DND-41 (cell line): Measurements from ENCODE around the gene ABCG1.

Experiments used
- ATAC-seq: fragments of 200-7000 bp; cut with Tn5 transposase; 3 replicates; pipeline ENCODE4 v1.9.1; 2021; ENCODE audit warnings: low read depth; ENCODE audit not compliant: insufficient read depth
- DNase-seq: peaks from one replicate; pipeline ENCODE4 v3.0.0-alpha.2; 2020
- H2AFZ ChIP-seq: 2 replicates; pipeline ENCODE4 v1.6.0; 2012; ENCODE audit warnings: low read depth, low read length
- H3K27ac ChIP-seq: 2 replicates; pipeline ENCODE4 v1.5.1; 2012; ENCODE audit warnings: low read length, inconsistent platforms
- H3K27me3 ChIP-seq: fragments of 200-600 bp; sonication (generic); 2 replicates; pipeline ENCODE4 v1.6.0; 2012; ENCODE audit warnings: low read length, mild to moderate bottlenecking, inconsistent platforms; ENCODE audit not compliant: insufficient read depth, poor library complexity
- H3K36me3 ChIP-seq: 2 replicates; pipeline ENCODE4 v1.5.1; 2012; ENCODE audit warnings: low read length, inconsistent platforms; ENCODE audit not compliant: insufficient read depth
- H3K4me1 ChIP-seq: 2 replicates; pipeline ENCODE4 v1.5.1; 2012; ENCODE audit warnings: mild to moderate bottlenecking, low read length; ENCODE audit not compliant: insufficient read depth
- H3K4me2 ChIP-seq: 2 replicates; pipeline ENCODE4 v1.6.0; 2012; ENCODE audit warnings: mild to moderate bottlenecking, moderate library complexity, low read length, inconsistent platforms; ENCODE audit not compliant: insufficient read depth
- H3K4me3 ChIP-seq, 2 experiments: fragments of 200-600 bp in 1 of 2; shearing (Covaris generic) in 1 of 2; 2 replicates each; pipeline ENCODE4 v1.5.1; 2012 to 2016; ENCODE audit warnings: inconsistent platforms in 2 of 2, low read length in 2 of 2, mild to moderate bottlenecking in 2 of 2, low read depth in 1 of 2, moderate library complexity in 1 of 2
- H3K79me2 ChIP-seq: 2 replicates; pipeline ENCODE4 v1.6.0; 2012; ENCODE audit warnings: low read length, inconsistent platforms; ENCODE audit not compliant: insufficient read depth
- H3K9ac ChIP-seq: 2 replicates; pipeline ENCODE4 v1.6.0; 2012; ENCODE audit warnings: low read depth, mild to moderate bottlenecking, inconsistent platforms, low read length, moderate library complexity
- H3K9me3 ChIP-seq: 2 replicates; pipeline ENCODE4 v1.5.1; 2012; ENCODE audit warnings: low read length, moderate library complexity, mild to moderate bottlenecking, inconsistent platforms; ENCODE audit not compliant: insufficient read depth, severe bottlenecking
- H4K20me1 ChIP-seq: 2 replicates; pipeline ENCODE4 v1.6.0; 2012; ENCODE audit warnings: low read length; ENCODE audit not compliant: insufficient read depth
- CTCF ChIP-seq: IDR thresholded peaks from 2 replicates; pipeline ENCODE4 v1.5.1; 2012; ENCODE audit warnings: borderline replicate concordance, low read length, moderate library complexity, mild to moderate bottlenecking; ENCODE audit not compliant: poor library complexity, severe bottlenecking; ENCODE audit errors: extremely low read depth
- EZH2 ChIP-seq: IDR thresholded peaks from 3 replicates; pipeline ENCODE4 v1.6.1; 2012; ENCODE audit warnings: borderline replicate concordance, low read depth, mild to moderate bottlenecking, moderate library complexity, low read length, inconsistent platforms; ENCODE audit not compliant: severe bottlenecking

The ABCG1 gene

GRCh38 chr21:42195378-42196031 lies 23.4 kb upstream of the ABCG1 start:
- no peak overlapping the region for H3K4me3 ChIP-seq
- no peak for TF ChIP-seq EZH2
- TF ChIP-seq CTCF = no peak
- DNase-seq = peak; percentile 51
- H4K20me1 ChIP-seq = no peaks in the 10 kb centered on the region
- H3K9ac ChIP-seq = no peak overlapping the region; the same call in 1 of the 2 replicates
- H3K27me3 ChIP-seq = no peaks in the 10 kb centered on the region
- peaks cover 55% of the 10 kb centered on the region for H3K4me1 ChIP-seq
- no peaks in the 10 kb centered on the region for H3K36me3 ChIP-seq
- peak; percentile 45; the same call in 1 of the 3 replicates for ATAC-seq
- no peak overlapping the region for H3K4me2 ChIP-seq
- H2AFZ ChIP-seq = no peak overlapping the region
- H3K27ac ChIP-seq = no peak overlapping the region
- no peaks in the 10 kb centered on the region for H3K9me3 ChIP-seq
- no peaks in the 10 kb centered on the region for H3K79me2 ChIP-seq

- TF ChIP-seq CTCF (no peak), EZH2 (no peak)
- Histone ChIP-seq H3K27me3 (no peaks in the 10 kb centered on the region), H3K36me3 (no peaks in the 10 kb centered on the region), H3K9ac (no peak overlapping the region; the same call in 1 of the 2 replicates), H3K4me1 (peaks cover 30% of the 10 kb centered on the region), H4K20me1 (no peaks in the 10 kb centered on the region), H2AFZ (no peak overlapping the region), H3K4me3 (no peak overlapping the region), H3K4me2 (no peak overlapping the region), H3K9me3 (no peaks in the 10 kb centered on the region), H3K27ac (no peak overlapping the region; the same call in 1 of the 2 replicates), H3K79me2 (no peaks in the 10 kb centered on the region)
- ATAC-seq = peak; percentile 66
- DNase-seq = no peak
Observed at GRCh38 chr21:42198929-42199867, 19.7 kb upstream of the ABCG1 start.

- H3K4me3 ChIP-seq = no peak overlapping the region
- peaks cover 24% of the 10 kb centered on the region for H3K4me1 ChIP-seq
- no peaks in the 10 kb centered on the region for H4K20me1 ChIP-seq
- no peak overlapping the region for H2AFZ ChIP-seq
- H3K9me3 ChIP-seq = no peaks in the 10 kb centered on the region
- H3K79me2 ChIP-seq = no peaks in the 10 kb centered on the region
- no peak overlapping the region; the same call in 1 of the 2 replicates for H3K27ac ChIP-seq
- H3K9ac ChIP-seq = no peak overlapping the region; the same call in 1 of the 2 replicates
- no peaks in the 10 kb centered on the region for H3K27me3 ChIP-seq
- H3K4me2 ChIP-seq = no peak overlapping the region
- no peaks in the 10 kb centered on the region for H3K36me3 ChIP-seq
- DNase-seq (no peak), ATAC-seq (0 out of 3 replicates have a peak, but pooled peaks have one; percentile 28)
- TF ChIP-seq CTCF (no peak), EZH2 (no peak)
Observed at GRCh38 chr21:42199868-42200463, 19.0 kb upstream of the ABCG1 start.
